SU-DHL-6 (cell line): ENCODE results near the gene DCLRE1A.

ENCODE experiments used
- H2AFZ ChIP-seq: fragments of 200-600 bp; sonication (generic); 2 replicates; pipeline ENCODE4 v1.6.1; 2014; ENCODE audit warnings: low read depth, mild to moderate bottlenecking, moderate library complexity, mixed read lengths, antibody characterized with exemption, low read length; ENCODE audit not compliant: severe bottlenecking
- H3F3A ChIP-seq: fragments of 200-600 bp; shearing (Covaris generic); 2 replicates; pipeline ENCODE4 v1.6.0; 2016; ENCODE audit warnings: antibody characterized with exemption, mild to moderate bottlenecking; ENCODE audit not compliant: insufficient read depth
- H3K27ac ChIP-seq: fragments of 200-600 bp; sonication (generic); 2 replicates; pipeline ENCODE4 v1.5.1; 2016; ENCODE audit warnings: low read depth, mild to moderate bottlenecking, low read length, moderate library complexity, mixed read lengths
- H3K27me3 ChIP-seq: fragments of 200-600 bp; sonication (generic), shearing (Covaris generic); 2 replicates; pipeline ENCODE4 v1.6.0; 2014; ENCODE audit warnings: mild to moderate bottlenecking, low read length
- H3K36me3 ChIP-seq: fragments of 200-600 bp; sonication (generic); 2 replicates; pipeline ENCODE4 v1.6.1; 2014; ENCODE audit warnings: mild to moderate bottlenecking, low read length, mixed read lengths
- H3K4me2 ChIP-seq: fragments of 300-600, 200-600 bp; shearing (Covaris generic), sonication (generic); 2 replicates; pipeline ENCODE4 v1.6.0; 2014; ENCODE audit warnings: low read length, low read depth, mild to moderate bottlenecking; ENCODE audit not compliant: poor library complexity, severe bottlenecking
- H3K4me3 ChIP-seq: fragments of 200-600 bp; sonication (generic); 2 replicates; pipeline ENCODE4 v1.5.1; 2014; ENCODE audit warnings: antibody characterized with exemption, low read length, mild to moderate bottlenecking, mixed read lengths; ENCODE audit not compliant: insufficient read depth, poor library complexity, severe bottlenecking
- H3K79me2 ChIP-seq: fragments of 200-600 bp; sonication (generic); 2 replicates; pipeline ENCODE4 v1.6.1; 2014; ENCODE audit warnings: mild to moderate bottlenecking, low read length, moderate library complexity; ENCODE audit not compliant: insufficient read depth
- H3K9ac ChIP-seq: fragments of 200-600 bp; sonication (generic); 2 replicates; pipeline ENCODE4 v1.7.0; 2014; ENCODE audit warnings: mild to moderate bottlenecking, low read length
- H3K9me2 ChIP-seq: fragments of 200-600 bp; sonication (generic); replicated peaks from 2 replicates; pipeline ENCODE4 v1.6.1; 2014; ENCODE audit warnings: low read length; ENCODE audit not compliant: insufficient read depth
- H3K9me3 ChIP-seq: fragments of 200-600 bp; sonication (generic); 2 replicates; pipeline ENCODE4 v1.6.1; 2014; ENCODE audit warnings: low read length, mixed read lengths; ENCODE audit not compliant: insufficient read depth
- H4K20me1 ChIP-seq: fragments of 200-600 bp; sonication (generic); 2 replicates; pipeline ENCODE4 v1.6.1; 2014; ENCODE audit warnings: low read depth, mild to moderate bottlenecking, antibody characterized with exemption, low read length, moderate library complexity, mixed read lengths
- CTCF ChIP-seq: fragments of 200-600 bp; sonication (generic); IDR thresholded peaks from one replicate; pipeline ENCODE4 v1.5.1; 2017; ENCODE audit warnings: antibody characterized with exemption, mild to moderate bottlenecking, low read length, moderate library complexity; ENCODE audit not compliant: insufficient read depth, poor library complexity, severe bottlenecking
- EZH2phosphoT487 ChIP-seq: fragments of 200-600 bp; sonication (generic), shearing (Covaris generic); conservative IDR thresholded peaks from 2 replicates; pipeline ENCODE4 v1.6.1; 2018; ENCODE audit warnings: mild to moderate bottlenecking, antibody characterized with exemption, low read length, moderate library complexity, mixed read lengths

The DCLRE1A gene

GRCh38 chr10:113880236-113880635, 26.4 kb upstream of the DCLRE1A start:
- no peaks in the 10 kb centered on the region for H3F3A ChIP-seq
- no peak overlapping the region for H3K4me3 ChIP-seq
- TF ChIP-seq CTCF: no peak
- TF ChIP-seq EZH2phosphoT487: no peak
- no peaks in the 10 kb centered on the region for H3K9me2 ChIP-seq
- peaks cover 6% of the 10 kb centered on the region for H3K79me2 ChIP-seq
- no peak overlapping the region for H3K9ac ChIP-seq
- H3K9me3 ChIP-seq: no peaks in the 10 kb centered on the region
- H2AFZ ChIP-seq: no peak overlapping the region
- no peak overlapping the region for H3K27ac ChIP-seq
- H3K36me3 ChIP-seq: peaks cover 52% of the 10 kb centered on the region
- peak overlapping the region; percentile 36 for H3K4me2 ChIP-seq
- H3K27me3 ChIP-seq: no peaks in the 10 kb centered on the region
- H4K20me1 ChIP-seq: no peaks in the 10 kb centered on the region

GRCh38 chr10:113879691-113880090, 25.8 kb upstream of the DCLRE1A start:
- Histone ChIP-seq H3K79me2 (peaks cover 7% of the 10 kb centered on the region), H3K27me3 (no peaks in the 10 kb centered on the region), H3K9me2 (no peaks in the 10 kb centered on the region), H2AFZ (no peak overlapping the region), H3F3A (no peaks in the 10 kb centered on the region), H3K36me3 (peaks cover 46% of the 10 kb centered on the region), H4K20me1 (no peaks in the 10 kb centered on the region), H3K27ac (no peak overlapping the region), H3K9me3 (no peaks in the 10 kb centered on the region), H3K4me2 (peak overlapping the region; percentile 36), H3K4me3 (no peak overlapping the region), H3K9ac (no peak overlapping the region)
- TF ChIP-seq CTCF (no peak), EZH2phosphoT487 (no peak)

- no peak overlapping the region for H3K4me3 ChIP-seq
- 0 out of 2 replicates have a peak, but pooled peaks cover 3% of the 10 kb centered on the region for H3F3A ChIP-seq
- no peaks in the 10 kb centered on the region for H3K9me3 ChIP-seq
- H3K79me2 ChIP-seq: peaks cover 20% of the 10 kb centered on the region
- H3K9me2 ChIP-seq: no peaks in the 10 kb centered on the region
- no peak overlapping the region for H3K9ac ChIP-seq
- H2AFZ ChIP-seq: no peak overlapping the region
- peaks cover 24% of the 10 kb centered on the region for H3K36me3 ChIP-seq
- no peak for TF ChIP-seq CTCF
- no peak for TF ChIP-seq EZH2phosphoT487
- H3K27ac ChIP-seq: no peak overlapping the region
- H4K20me1 ChIP-seq: no peaks in the 10 kb centered on the region
- peak overlapping the region; percentile 17 for H3K4me2 ChIP-seq
- H3K27me3 ChIP-seq: no peaks in the 10 kb centered on the region
Measured at GRCh38 chr10:113876461-113876860, 22.6 kb upstream of the DCLRE1A start.
